ENCODE measurements around the gene AIFM3. TPM values are rescaled to one million over a fixed set of nuclear protein-coding genes. Genes with fewer than 3 reads are reported as not detected.

The AIFM3 gene, protein sequence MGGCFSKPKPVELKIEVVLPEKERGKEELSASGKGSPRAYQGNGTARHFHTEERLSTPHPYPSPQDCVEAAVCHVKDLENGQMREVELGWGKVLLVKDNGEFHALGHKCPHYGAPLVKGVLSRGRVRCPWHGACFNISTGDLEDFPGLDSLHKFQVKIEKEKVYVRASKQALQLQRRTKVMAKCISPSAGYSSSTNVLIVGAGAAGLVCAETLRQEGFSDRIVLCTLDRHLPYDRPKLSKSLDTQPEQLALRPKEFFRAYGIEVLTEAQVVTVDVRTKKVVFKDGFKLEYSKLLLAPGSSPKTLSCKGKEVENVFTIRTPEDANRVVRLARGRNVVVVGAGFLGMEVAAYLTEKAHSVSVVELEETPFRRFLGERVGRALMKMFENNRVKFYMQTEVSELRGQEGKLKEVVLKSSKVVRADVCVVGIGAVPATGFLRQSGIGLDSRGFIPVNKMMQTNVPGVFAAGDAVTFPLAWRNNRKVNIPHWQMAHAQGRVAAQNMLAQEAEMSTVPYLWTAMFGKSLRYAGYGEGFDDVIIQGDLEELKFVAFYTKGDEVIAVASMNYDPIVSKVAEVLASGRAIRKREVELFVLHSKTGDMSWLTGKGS
- total RNA-seq = under 0.01 and 0.22 TPM in 2 replicates

DNA sequence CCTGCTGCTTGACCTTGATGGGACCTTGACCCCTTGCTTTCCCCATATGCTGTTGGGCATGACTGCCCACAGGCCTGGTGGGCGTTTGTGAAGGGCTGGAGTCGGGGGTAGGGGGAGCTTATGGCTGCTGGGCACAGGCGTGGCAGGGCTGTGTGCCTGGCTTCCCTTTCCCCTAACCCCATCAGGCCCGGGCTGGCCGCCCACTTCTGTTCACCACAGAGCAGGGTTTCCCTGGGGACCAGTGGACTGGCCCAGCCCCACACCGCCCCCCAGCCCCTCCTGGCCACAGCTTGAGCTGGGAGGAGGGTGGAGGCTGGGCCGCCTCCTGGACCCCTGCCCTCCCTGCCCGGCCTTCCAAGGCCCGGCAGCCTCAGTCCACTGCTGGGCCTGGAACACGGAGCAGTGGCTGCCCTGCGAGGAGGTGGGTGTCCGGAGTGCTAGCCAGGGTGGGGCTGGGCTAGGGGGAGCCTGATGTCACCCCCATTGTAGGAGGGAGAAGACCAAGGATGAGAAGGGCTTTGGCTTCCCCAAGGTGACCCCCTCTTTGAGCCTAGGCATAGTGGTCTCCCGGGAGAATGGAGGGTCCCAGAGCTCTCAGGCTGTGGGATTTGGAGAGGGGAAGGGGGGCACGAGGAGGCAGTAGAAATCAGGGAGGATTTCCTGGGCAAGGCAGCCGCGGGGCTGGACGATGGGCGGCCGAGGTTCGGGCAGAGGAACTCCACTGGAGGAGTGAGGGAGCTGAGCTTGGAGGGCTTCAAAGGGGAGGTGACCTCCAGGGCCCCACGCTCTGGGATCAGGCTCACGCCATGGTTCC is at the start of gene AIFM3:
Gene AIFM3 (plus strand): TSS at position 373 of the 814 bp plus-strand sequence. CDS start 690 bp downstream, outside the sequence.

DNA sequence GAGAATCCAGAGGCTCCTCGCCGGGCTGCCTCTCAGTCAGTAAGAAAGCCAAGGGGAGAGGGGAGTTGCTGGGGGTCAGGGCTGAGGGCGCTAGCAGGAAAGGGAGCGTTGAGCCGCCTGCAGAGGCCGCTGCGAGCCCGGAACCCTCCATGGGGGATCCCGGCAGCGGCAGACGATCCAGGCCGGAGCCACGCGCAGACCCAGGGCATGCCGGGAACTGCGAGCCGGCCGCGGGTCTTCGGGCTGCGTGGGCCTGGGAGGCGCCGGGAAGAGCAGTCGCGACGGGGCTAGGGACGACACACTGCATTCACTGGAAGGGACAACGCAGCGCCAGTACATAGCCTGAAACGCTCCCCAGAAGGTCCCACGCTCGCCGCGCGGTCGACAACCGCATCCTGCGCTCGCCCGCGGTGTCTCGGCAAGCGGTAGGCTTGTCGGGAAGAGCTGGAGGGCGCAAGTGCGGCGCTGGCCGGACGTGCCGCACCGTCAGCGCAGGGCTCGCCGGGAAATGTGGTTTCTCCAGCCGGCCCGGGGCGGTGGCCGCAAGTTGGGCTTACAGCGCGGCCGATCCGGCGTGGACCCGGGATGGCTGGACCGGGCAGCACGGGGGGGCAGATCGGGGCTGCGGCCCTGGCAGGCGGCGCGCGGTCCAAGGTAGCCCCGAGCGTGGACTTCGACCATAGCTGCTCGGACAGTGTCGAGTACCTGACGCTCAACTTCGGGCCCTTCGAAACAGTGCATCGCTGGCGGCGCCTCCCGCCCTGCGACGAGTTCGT is 14.9 kb downstream of the AIFM3 start, which contains the start of gene LZTR1:
Gene LZTR1 (plus strand): TSS at position 511 of the 776 bp plus-strand sequence. CDS start 75 bp downstream, at position 586.

DNA sequence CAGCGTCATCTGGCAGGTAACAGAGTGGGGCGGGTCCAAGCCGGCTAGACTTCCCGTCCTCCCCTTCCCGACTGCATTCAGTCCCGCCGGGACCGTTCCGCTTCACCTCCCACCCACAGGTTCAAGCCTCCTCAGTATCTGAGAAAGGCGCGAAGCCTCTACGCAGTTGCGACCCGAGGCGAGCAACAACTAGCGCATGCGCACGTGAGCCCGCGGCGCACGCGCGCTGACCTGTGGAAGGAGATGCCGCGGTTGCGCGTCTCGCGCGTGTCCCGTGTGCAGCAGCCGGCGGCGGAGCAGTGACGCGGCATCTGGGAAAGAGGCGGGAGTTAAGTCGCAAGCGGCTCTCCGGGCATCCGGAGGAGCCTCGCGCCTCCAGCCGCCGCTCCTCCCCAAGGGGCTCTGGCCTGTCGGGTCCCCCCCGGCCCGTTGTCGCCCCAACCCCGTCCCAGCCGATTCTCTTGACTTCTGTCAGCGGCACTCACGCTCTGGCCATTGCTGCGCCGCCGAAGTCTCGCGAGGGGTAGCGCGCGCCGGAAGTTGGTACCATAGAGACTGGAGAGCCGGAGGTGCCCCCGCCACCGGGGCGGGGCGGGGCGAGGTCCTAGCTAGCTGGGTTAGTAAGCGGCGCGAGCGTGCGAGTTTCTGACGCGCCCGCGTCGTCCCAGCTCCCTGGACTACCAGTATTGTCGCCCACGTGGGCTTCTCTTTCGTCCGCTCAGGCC is 34.7 kb downstream of the AIFM3 start, which contains the start of gene THAP7:
Gene THAP7 (minus strand): TSS at position 518 of the 725 bp plus-strand sequence. CDS start 207 bp downstream, at position 311.

DNA sequence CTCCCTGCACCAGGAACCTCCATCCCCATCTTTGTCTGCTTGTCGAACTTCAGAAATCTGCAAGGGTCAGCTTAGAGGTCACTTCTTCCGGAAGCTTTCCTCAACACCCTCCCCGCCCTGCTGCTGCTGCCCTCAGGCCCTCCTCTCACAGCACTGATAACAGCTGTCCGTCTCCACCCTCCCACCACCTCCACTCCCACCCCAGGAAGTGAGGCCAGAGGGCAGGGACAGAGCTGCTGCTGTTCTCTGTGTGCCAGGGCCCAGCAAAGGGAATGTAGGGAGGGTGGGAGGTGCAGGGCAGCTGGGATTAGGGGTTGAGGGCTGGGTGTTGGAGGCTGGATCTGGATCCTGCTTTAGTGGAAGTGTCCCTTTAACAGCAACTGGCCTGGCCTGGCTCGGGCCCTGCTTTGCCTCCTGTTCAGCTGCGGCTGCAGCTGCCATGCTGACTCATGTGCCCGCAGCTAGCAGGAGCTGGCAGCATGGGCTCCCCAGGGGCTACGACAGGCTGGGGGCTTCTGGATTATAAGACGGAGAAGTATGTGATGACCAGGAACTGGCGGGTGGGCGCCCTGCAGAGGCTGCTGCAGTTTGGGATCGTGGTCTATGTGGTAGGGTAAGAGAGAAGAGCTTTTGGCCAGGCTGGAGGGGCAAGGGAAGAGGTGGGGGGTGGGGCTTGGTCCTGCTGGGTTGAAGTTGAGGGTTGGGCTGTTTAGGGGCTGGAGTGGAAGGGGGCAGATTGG is 47.8 kb downstream of the AIFM3 start, which contains the start of gene P2RX6:
Gene P2RX6 (plus strand): TSS at position 440 of the 740 bp plus-strand sequence. CDS start 10 bp downstream, at position 450.

Other genes with a start within 250 kb of the AIFM3 start
- 0.22 and 0.72 TPM in 2 replicates for gene SERPIND1, start 193.1 kb upstream of the AIFM3 start, total RNA-seq
- gene PI4KA, start 108.4 kb upstream of the AIFM3 start, total RNA-seq = 63.9 and 68.6 TPM in 2 replicates
- gene SNAP29, start 108.2 kb upstream of the AIFM3 start, total RNA-seq = 11.7 and 12.3 TPM in 2 replicates
- 48.1 and 60.7 TPM in 2 replicates for gene CRKL, start 49.8 kb upstream of the AIFM3 start, total RNA-seq
- gene LZTR1, start 15.0 kb downstream of the AIFM3 start, total RNA-seq = 43.3 and 68.9 TPM in 2 replicates
- gene THAP7, start 34.9 kb downstream of the AIFM3 start, total RNA-seq = 22.1 and 36.9 TPM in 2 replicates
- gene P2RX6, start 47.9 kb downstream of the AIFM3 start, total RNA-seq = 2.6 and 7.2 TPM in 2 replicates
- 0.14 and 3.1 TPM in 2 replicates for gene SLC7A4, start 65.3 kb downstream of the AIFM3 start, total RNA-seq
- 0.14 TPM in 1 of 2 replicates, not detected in the other for gene LRRC74B, start 78.7 kb downstream of the AIFM3 start, total RNA-seq